Hematopoietic multipotent progenitor cell treated with erythropoietin and hydrocortisone succinate and interleukin-3 and kit ligand, for 6 days (in vitro differentiated cells): ENCODE data around the gene PITPNM3.
"Not testable (repeated sequence)": the region's sequence is repeated elsewhere in the genome, so short reads cannot be mapped to it uniquely, and the experiment has no call there.

ENCODE experiments used
- DNase-seq: peaks from one replicate; pipeline ENCODE4 v3.0.0-alpha.2; 2015

Gene PITPNM3

DNA sequence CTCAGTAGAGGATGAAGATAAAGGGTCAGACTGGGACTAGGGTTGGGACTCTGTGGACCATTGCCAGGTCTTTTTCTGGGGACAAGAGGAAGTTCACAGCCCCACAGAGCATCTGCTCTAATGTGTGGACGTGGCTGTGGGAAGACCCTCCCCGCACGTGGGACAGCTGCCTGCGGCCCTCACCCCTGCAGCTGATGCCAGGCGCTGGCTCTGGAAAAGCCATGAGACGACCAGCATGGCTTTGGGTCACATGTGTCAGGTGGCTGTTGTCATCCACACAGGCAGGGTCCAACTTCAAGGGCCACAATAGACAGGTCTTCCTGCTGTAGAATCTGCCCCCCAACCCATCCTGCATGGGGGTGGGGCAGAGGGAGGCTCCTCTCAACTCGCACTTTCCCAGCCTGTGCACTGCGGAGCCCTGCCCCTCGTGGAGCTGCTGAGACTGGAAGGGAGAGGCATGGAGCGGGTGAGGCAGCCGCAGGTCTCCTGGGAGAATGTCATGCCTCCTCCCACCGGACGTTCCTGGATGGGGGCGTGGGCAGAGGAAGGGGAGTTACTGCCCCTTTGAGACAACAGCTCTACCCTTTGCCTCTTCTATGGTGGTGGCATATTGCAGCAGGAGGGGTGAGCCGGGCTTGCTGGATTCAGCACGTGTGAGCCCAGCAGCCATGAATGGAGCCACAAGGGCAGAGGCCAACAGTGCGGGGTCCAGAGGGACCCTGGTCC, 58.7 kb downstream of the PITPNM3 start:
- no peak for DNase-seq

DNA sequence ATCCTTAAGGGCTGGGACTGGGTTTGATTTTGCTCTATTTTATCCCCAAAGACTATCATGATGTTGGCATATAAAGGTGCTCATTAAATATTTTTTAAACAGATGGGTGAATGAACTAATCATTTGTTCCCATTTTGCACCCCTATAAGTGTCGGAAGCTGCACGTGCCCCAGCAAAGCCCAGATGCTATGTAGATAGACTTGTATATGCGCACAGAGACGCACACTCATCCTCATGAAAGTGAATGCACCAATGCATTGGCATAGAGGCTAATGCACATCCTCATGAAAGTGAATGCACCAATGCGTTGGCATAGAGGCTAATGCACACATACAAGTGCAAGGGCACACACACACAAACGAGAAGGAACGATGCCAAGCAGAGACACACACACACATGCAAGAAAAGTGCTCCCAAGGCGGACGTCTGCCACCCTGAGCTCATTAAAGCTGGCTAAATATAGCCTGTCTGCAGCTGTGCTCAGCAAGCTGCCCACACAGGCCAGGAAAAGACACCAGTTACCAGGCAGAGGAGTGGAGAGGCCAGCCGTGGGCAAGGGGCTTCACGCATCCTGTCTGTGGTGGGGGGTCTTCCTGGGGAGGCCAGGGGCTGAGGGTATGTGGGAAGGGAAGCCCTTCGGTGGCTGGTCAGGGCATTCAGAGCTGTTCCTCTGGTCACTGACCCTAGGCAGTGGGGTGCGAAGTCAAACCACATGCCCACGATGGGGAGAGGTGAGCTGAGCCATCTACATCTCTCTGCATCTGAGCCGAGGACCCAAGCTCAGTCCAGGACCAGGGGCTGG, 59.5 kb downstream of the PITPNM3 start:
- DNase-seq, result no peak

DNA sequence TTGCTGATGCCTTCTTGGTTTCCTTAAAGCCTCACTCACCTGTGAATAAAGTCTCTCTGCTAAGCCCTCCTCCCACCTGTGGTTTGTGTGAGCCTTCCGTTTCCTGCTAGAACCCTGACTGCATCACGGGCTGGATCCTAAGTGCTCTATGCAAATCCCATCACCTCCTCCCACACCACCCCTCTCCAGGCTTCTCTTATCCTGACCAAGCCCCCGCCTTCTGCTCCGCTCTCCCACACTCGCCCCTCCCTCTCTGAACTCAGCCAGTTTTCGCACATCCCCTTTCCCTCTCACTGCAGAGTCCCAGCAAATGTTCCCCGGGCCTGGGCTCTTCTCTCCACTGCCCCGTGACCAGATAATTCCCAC, 60.3 kb downstream of the PITPNM3 start:
- DNase-seq, result no peak

DNA sequence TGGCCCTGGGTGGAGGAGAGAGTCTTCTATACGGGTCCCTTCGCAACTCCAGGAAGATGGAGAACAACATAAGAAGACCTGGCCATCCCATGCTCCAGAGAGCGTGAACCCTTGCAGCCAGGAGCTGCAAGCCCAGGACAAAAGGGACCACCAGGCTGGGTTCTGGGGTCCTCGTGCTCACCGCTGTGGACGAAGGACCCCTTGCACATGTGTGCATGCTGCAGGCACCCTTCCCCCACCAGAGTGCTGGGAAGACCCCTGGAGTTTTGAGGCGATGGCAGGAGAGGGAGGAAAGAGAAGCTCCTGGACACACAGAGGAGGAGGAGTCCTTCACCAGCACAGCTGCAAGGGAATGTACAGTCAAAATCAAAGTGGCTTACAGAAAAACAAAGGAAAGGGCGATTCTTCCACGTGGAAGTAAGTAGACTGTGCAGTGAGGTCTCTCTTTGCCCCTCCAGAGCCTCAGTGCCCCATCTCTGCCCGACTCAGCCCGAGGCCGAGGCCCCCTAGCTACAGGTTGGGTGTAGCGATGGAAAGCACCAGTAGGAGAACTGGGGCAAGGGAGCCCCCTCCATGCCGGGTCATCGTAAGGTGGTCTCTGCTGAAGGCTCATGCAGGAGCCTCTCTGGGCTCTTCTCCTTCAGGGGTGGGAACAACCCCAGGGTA, 60.8 kb downstream of the PITPNM3 start:
- DNase-seq, result no peak

DNA sequence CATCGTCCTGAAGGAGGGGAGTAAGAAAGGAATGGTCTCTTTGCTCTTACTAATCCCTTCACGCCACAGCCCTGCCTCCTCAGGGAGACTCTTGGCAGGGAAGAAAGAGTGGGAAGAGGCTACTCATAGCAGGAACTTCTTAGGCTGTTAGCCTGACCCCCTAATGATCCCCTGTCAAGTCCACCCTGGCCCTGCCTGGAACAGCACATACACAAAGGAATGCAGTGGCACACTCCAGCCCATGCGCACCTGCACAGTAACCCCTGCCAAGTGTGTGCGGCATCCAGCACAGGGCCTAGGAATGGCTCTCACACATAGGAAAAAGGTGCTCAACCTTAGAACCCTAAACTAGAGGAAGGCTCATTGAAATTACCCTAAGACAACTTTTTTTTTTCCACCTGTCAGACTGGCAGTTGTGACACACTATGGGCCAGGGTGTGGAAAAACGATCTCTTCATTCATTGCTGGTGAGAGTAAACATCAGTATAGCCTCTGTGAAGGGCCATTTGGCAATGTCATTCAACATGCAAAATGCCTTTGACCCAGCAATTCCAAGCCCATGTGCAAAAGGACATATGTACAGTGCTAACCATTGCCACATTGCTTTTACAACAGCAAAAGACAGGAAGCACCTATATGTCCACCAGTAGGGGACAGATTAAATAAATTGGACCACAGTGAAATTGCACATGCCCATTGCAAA, 62.0 kb downstream of the PITPNM3 start:
- DNase-seq, result no peak

DNA sequence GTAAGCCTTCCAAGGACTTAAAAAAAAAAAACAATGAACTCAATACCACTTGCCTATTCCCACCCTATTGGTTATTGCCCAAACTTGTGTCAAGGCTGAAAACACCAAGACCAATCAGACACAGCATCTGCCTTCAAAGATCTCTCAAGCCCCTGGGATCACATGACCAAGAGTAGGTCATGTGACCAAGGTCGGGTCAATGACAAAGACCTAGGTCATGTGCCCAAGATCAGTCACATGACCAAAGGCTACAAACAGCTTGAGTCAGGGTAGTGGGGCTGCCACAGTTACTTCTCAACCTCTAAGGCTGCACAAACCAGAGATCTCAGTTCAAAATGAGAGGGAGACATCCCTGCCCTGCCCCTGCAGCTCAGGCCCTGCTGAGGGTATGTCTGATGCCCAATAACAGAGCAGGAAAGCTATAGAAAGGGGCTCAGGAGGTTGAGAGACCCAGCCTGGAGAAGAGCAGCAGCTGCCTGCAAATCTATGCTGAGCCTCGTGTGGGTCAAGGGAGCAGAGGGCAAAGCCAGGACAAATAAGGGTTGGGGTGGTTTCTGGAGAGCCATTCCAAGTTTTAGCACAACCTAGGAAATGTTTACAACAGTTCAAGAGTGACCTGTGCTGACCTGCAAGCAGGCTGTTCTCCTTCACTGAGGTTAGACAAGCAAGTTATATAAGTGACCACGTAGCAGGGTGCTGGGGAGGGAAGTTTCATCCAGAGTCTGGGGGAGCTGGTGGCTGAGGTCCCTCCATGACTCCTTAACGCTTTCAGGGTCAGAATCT, 63.3 kb downstream of the PITPNM3 start:
- DNase-seq, result peak; percentile 9

DNA sequence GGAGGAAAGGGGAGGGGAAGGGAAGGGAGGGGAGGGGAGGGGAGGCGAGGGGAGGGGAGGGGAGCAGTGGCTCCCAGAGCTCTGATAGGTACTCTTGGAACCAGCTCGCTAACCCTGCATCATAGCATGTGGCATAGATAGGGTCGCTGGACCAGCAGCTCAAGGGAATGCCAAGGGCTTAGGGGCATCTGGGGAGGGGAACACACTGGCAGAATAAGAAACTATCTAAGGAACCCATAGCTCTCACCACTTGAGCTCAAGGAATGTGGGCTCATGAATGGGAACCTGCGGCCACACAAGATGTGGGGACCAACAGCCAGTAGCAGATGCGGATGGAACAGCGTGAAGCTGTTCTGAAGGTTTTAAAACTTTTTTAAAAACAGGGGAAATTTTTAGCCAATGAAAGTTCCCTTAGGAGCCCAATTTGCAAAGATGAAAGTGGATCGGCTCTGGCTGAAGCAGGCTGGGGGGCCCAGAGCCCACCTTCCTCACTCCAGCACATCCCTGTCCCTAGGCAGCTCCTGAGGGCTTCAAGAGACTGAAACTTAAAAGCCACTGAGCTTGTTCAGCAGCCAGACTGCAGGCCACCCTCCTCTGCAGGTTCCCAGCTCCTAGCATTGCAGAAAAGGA, 65.2 kb downstream of the PITPNM3 start:
- DNase-seq, result no peak

DNA sequence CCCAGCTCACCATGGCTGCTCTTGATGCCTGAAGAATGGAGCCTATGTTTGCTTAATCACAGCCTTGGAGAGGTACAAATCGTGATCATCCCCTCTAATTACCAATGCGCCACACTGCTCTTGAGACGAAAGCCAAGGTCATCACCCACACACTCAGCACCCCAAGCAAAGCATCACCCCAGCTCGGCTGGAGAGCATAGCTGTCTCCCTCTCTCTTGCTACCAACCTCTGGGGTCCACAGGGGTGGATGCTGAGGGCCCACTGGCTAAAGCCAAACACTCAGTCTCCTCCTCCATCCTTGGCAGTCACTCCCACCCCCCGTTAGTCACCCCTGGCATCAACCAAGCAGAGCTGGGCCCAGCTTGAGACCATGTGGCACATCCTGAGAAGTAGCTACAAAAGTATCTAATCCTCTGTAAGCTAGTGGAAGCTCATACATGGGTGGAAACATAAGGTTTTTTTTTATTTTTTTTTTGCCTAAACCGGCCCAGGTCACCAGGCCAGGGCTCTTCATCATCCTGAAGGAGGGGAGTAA, 67.3 kb downstream of the PITPNM3 start:
- DNase-seq, result no peak

DNA sequence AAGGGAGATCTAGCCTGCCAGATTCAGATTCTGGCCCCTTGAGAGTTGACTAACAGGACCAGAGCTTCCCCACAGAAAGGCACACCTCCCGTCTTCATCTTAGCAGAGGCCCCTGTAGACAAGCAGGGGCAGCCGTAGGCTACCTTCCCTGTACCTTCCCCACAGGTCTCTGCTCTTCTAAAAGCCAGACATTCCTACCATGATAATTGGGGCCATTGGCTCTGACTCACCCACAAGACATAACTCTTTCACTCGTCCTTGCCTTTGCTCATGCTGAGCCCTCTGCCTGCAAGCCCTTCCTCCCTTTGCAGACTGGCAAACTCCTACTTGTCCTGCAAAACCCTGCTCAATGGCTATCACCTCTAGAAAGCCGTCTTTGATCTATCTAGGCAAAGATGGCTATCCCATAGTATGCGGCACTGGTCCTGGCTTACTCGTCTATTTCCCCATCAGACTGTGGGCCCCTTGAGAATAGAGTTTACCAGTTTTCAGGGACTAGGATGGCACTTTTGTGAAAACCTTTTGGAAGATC, 68.3 kb downstream of the PITPNM3 start:
- DNase-seq, result no peak

DNA sequence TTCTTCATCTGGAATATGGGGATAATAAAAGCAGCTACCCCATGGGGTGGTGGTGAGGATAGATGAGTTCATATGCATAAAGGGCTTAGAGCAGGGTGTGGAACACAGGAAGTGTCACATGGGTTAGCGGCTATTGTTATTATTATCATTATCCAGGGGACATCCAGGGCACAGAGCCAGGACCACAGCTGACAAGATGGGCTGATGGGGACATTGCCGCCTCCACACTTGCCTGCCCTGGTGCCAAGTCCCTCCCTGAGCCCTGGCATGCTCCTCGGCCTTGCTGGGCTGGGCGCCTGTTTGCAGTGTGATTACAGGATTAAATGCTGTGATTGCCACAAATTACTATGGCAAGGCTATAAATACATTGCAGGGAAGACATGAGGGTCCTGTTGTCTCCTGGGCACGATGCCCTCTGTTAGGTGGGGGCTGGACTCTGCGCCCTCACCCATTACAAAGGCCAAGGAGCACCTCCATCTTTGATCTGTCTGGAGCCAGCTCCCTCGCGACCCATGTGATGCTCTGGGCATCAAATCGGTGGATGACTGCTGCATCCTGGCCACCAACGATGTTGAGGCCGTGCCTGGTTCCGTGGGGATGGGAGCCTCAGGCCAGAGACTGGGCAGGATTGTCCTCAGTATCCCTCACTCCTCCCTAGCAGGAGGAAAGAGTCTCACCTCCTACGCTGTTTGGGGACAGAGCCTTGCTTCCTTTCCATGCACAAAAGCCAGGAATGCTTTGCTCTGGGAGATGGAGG, 68.9 kb downstream of the PITPNM3 start:
- DNase-seq, result no peak

DNA sequence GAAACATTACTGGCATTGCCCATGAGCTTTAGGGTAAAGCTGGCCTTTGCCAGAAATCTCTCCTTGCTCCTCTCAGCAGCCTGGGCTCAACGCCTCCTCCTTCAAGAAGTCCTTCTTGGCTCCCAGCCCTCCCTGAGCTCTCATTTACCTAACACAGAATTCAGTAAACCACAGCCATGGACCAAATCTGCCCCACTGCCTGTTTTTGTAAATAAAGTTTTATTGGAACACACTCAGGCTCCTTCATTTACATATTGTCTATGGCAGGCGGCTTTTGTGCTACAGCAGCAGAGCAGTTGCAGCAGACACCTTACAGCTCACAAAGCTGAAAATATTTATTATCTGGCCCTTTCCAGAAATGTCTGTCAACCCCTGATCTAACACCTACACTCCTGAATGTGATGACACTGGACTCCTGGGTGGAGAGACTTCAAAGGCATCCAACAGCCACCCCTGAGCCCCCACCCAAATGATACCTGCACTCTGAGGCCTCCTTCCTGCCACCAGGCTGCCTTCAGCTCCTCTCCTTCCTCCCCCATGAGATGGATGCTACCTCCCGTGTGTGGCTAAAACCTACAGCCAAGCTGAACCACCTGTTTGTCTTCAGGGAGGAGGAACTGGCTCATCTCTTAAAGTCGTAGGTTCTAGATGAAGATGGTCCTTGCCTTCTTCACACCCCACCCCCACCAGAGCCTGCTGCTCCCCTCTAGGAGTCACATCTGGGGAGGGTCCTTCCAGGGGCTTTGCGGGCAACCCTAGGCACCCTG, 70.5 kb downstream of the PITPNM3 start:
- DNase-seq, result no peak

DNA sequence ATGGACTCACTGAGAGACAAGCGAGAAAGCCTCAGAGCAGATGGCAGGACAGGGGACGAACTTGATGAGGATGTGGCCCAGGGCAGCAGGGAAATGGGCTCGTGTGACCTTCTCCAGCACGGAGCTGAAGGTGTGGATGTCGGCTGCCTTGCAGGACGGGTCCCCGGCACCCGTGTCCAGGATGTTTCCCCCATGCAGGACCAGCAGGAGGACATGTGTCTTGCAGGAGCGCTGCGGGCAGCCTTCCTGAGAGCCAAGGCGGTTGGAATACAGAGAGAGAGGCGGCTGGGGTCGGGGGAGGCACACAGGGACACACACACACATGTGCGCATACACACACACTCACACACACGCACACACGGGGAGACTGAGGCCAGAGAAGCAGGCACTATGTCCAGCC, 72.8 kb downstream of the PITPNM3 start:
- no peak for DNase-seq

DNA sequence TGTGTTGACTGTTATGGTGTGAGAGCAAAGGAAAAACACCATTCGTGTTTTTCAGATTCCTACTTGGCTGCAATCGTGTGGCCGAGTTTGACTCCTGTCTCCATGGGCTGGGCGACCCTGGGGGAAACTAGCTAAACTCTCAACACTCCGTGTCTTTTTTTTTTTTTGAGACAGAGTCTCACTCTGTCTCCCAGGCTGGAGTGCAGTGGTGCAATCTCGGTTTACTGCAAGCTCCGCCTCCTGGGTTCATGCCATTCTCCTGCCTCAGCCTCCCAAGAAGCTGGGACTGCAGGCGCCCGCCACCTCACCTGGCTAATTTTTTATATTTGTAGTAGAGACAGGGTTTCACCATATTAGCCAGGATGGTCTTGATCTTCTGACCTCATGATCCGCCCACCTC, 73.6 kb downstream of the PITPNM3 start:
- not testable (repeated sequence) for DNase-seq

DNA sequence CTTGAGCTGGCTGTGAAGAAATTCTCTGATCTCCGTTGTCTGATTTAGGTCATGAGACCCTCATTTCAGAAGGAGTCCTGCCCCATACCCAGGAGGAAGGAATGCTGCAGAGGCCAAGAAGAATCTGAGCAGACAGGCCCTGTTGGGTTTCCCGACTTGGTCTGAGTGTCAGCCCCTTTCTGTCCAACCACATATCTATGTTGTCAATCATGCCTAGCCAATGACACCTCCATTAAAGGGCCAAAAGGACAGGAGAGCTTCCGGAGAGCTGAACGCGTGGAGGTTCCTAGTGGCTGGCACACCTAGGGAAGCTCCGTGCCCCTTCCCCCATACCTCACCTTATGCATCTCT, 74.3 kb downstream of the PITPNM3 start:
- DNase-seq, result no peak

DNA sequence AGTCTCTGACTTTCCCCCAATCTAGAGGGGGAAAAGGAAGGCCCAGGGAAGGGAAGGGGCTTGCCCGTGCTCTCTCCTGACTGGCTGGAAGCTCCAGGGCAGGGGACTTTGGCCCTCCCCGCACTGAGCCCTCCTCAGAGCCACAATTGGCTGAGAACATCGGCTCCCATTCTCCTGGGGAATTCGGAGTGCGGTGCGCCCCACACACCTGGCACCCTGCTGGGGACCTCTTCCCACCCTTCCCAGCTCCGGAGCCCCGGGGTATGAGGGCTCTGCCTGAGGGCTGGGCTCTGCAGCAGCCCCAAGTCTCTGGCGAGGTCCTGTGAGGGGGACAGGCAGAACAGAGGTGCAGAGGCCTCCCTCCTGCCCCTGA, 76.1 kb downstream of the PITPNM3 start:
- no peak for DNase-seq

DNA sequence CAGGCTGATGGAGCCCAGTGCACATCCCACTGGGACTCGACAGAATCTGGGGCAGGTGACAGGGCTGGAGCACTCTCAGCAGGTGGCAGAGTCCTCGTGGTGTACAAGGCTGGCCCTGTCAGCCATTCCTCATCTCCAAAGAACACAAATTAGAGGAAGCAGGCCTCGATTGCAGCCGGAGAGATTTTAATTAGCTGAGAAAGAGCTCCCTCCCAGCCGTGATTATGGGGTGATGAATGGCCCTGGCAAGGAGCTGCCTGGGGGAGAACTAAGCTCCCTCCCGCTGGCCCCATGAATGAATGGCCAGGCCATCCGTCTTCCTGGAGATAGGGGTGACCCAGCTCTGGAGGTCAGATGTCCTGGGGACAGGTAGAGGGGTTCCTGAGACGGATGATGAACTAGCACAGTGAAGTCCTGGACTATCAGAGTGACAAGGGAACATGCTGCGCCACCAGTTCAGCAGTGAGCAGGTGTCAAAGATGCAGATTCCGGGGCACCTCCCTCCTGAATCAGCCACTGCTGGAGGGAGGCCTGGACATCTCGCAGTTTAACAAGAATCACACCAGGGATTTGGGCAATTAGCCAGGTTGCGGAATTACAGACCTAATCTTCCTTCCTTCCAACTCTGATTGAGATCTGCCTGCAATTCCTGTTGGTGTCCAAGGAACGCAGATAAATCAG, 76.6 kb downstream of the PITPNM3 start:
- DNase-seq, result no peak

DNA sequence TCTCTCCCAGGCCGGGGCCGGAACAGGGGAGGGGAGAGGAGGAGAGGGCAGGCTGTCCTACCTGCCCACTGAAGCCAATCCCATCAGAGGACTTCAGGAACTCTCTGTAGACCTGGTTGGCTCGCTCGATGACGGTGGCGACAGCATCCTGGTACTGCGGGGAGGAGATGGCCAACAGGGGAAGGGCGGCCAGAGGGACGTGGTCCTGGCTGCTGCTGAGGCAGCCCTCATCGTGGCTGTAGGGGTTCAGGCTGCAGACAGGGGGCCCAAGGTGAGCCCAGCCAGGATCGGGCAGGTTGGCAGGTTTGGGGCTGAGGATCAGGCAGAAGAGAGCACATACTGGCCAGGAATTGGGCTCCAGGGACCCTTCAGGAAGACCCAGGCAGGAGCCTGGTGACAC, 77.9 kb downstream of the PITPNM3 start:
- no peak for DNase-seq

DNA sequence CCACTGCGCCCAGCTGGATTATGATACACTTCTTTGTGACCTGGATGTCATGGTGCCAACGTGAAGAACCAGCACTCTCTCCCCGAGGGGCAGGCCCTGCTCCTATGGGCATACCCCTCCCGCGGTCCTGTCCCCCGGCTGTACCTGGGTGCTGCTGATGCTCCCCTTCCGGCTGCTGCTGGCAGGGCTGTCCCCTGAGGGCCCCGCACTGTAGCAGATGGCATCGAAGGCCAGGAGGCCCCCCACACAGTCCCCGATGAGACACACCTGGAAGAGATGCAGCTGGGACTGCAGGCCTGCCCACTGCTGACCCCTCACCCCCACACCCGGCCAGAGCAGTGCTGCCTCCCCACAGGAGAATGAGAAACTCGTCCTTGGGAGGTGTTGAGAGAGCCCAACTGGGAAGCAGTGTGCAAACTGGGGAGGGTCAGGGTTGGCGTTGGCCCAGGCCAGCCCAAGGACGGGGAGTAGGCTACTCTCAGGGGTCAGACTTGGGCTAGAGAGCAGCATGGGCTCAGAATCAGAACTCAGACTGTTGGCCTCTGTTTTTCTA, 78.4 kb downstream of the PITPNM3 start:
- DNase-seq, result no peak

DNA sequence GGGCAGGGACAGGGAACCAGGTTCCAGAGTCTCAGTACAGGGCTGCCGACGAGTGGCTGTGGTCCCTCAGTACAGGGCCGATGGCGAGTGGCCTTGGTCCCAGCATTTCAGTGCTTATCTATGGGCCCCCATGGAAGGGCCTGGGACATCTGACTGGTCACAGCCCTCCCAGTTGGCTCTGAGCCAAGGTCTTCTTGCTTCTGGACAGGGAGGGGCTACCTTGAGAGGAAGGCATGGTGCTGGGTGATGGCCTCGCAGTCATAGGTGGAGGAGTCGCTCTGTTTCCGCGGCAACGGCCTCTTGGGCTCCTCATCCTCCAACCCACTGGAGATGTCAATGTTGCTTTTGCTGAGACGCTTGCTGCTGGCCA, 79.6 kb downstream of the PITPNM3 start:
- peak; percentile 15 for DNase-seq
